ENCODE data around the gene ALX3. TPM values are rescaled to one million over a fixed set of nuclear protein-coding genes. Genes with fewer than 3 reads are reported as not detected.

The ALX3 gene
- total RNA-seq, 1 donor from 2014 or later: not detected

DNA sequence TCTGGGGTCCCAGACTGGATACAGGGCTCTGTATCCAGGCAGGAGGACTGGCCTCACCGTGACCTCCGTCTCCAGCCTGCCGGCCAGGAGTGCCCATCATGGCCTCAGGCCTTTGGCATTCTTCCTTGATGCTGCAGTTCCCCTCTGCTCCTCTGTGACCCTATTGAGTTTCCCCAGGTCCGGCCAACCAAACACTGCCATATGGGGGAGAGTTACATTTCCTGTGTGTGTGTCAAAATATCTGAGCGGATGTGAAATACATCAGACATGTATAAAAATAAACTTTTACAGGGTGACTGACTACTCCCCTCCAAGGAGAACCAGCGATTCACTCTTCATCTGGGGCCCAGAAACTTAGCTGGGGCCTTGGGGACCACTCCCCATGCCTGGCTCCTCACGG is 31.6 kb upstream of the ALX3 start:
- Mint-ChIP-seq H3K36me3 (ENCODE audit: low read depth, unreplicated experiment) (peaks cover 3% of the 10 kb centered on the region), H3K4me1 (ENCODE audit: low read depth, unreplicated experiment) (peaks cover 4% of the 10 kb centered on the region), H3K27ac (ENCODE audit: unreplicated experiment) (no peak overlapping the region), H3K4me3 (ENCODE audit: unreplicated experiment) (no peak overlapping the region), H3K27me3 (ENCODE audit: low read depth, unreplicated experiment) (peaks cover 58% of the 10 kb centered on the region), H3K9me3 (ENCODE audit: unreplicated experiment) (peaks cover 2% of the 10 kb centered on the region)
- Histone ChIP-seq H2AFZ (ENCODE audit: low read depth, low read length) (no peak overlapping the region), H3K27me3 (ENCODE audit: insufficient read depth, low read length) (peaks cover 19% of the 10 kb centered on the region), H3K4me3 (ENCODE audit: insufficient read depth, low read depth, low read length) (peak overlapping the region; percentile 23), H4K20me1 (ENCODE audit: insufficient read depth, low read length) (no peaks in the 10 kb centered on the region), H3K4me1 (ENCODE audit: insufficient read depth, low read length) (peaks cover 4% of the 10 kb centered on the region), H3K27ac (ENCODE audit: low read depth, low read length) (no peak overlapping the region), H3K79me2 (ENCODE audit: insufficient read depth, low read length) (no peaks in the 10 kb centered on the region), H3K9ac (ENCODE audit: low read length) (no peak overlapping the region), H3K4me2 (ENCODE audit: low read length) (no peak overlapping the region), H3K9me3 (ENCODE audit: insufficient read depth, low read depth, low read length) (no peaks in the 10 kb centered on the region), H3K36me3 (ENCODE audit: insufficient read depth, low read length) (no peaks in the 10 kb centered on the region)
- DNase-seq (ENCODE audit: low read depth) (no peak), FAIRE-seq (no peak)
- TF ChIP-seq, protein P1, sequence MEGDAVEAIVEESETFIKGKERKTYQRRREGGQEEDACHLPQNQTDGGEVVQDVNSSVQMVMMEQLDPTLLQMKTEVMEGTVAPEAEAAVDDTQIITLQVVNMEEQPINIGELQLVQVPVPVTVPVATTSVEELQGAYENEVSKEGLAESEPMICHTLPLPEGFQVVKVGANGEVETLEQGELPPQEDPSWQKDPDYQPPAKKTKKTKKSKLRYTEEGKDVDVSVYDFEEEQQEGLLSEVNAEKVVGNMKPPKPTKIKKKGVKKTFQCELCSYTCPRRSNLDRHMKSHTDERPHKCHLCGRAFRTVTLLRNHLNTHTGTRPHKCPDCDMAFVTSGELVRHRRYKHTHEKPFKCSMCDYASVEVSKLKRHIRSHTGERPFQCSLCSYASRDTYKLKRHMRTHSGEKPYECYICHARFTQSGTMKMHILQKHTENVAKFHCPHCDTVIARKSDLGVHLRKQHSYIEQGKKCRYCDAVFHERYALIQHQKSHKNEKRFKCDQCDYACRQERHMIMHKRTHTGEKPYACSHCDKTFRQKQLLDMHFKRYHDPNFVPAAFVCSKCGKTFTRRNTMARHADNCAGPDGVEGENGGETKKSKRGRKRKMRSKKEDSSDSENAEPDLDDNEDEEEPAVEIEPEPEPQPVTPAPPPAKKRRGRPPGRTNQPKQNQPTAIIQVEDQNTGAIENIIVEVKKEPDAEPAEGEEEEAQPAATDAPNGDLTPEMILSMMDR (IDR thresholded peaks at IDR 0.05; ENCODE audit: insufficient read depth, low read depth, low read length): no peak
- no peak for TF ChIP-seq EZH2 (IDR thresholded peaks at IDR 0.05; ENCODE audit: insufficient read depth, low read length)

DNA sequence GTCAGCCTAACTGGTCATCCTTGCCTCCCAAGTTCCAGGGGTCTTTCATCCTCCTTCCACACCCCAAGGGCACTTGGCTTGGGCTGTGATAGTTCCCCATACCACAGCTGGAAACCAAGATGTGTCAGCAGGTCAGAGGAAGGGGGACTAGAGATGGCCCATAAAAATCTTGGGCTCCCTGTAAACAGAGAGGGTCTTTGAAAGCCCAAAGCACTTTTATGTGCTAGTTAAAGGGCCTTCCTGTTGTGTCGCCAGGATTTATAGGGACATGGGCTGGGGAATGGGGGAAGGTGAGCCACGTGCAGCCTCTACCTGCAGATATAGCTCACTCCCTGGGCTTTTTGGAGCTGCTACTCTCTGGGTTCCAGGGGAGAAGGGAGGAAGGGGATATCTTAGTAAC is 29.9 kb upstream of the ALX3 start:
- H4K20me1 ChIP-seq (ENCODE audit: insufficient read depth, low read length): no peaks in the 10 kb centered on the region
- no peak overlapping the region for H3K9ac ChIP-seq (ENCODE audit: low read length)
- TF ChIP-seq EZH2 (IDR thresholded peaks at IDR 0.05; ENCODE audit: insufficient read depth, low read length): no peak
- TF ChIP-seq, protein P1 (IDR thresholded peaks at IDR 0.05; ENCODE audit: insufficient read depth, low read depth, low read length): no peak
- H3K4me1 ChIP-seq (ENCODE audit: insufficient read depth, low read length): peaks cover 4% of the 10 kb centered on the region
- H2AFZ ChIP-seq (ENCODE audit: low read depth, low read length): no peak overlapping the region
- no peak overlapping the region for H3K4me3 Mint-ChIP-seq (ENCODE audit: unreplicated experiment)
- H3K4me3 ChIP-seq (ENCODE audit: insufficient read depth, low read depth, low read length): no peak overlapping the region
- no peak overlapping the region for H3K27ac Mint-ChIP-seq (ENCODE audit: unreplicated experiment)
- peaks cover 3% of the 10 kb centered on the region for H3K36me3 Mint-ChIP-seq (ENCODE audit: low read depth, unreplicated experiment)
- H3K27me3 ChIP-seq (ENCODE audit: insufficient read depth, low read length): peaks cover 19% of the 10 kb centered on the region
- peaks cover 2% of the 10 kb centered on the region for H3K9me3 Mint-ChIP-seq (ENCODE audit: unreplicated experiment)
- no peak for DNase-seq (ENCODE audit: low read depth)
- H3K27me3 Mint-ChIP-seq (ENCODE audit: low read depth, unreplicated experiment): peaks cover 72% of the 10 kb centered on the region
- H3K27ac ChIP-seq (ENCODE audit: low read depth, low read length): no peak overlapping the region
- peaks cover 4% of the 10 kb centered on the region for H3K4me1 Mint-ChIP-seq (ENCODE audit: low read depth, unreplicated experiment)
- H3K9me3 ChIP-seq (ENCODE audit: insufficient read depth, low read depth, low read length): no peaks in the 10 kb centered on the region
- no peak for FAIRE-seq
- no peaks in the 10 kb centered on the region for H3K36me3 ChIP-seq (ENCODE audit: insufficient read depth, low read length)
- H3K4me2 ChIP-seq (ENCODE audit: low read length): no peak overlapping the region
- no peaks in the 10 kb centered on the region for H3K79me2 ChIP-seq (ENCODE audit: insufficient read depth, low read length)

DNA sequence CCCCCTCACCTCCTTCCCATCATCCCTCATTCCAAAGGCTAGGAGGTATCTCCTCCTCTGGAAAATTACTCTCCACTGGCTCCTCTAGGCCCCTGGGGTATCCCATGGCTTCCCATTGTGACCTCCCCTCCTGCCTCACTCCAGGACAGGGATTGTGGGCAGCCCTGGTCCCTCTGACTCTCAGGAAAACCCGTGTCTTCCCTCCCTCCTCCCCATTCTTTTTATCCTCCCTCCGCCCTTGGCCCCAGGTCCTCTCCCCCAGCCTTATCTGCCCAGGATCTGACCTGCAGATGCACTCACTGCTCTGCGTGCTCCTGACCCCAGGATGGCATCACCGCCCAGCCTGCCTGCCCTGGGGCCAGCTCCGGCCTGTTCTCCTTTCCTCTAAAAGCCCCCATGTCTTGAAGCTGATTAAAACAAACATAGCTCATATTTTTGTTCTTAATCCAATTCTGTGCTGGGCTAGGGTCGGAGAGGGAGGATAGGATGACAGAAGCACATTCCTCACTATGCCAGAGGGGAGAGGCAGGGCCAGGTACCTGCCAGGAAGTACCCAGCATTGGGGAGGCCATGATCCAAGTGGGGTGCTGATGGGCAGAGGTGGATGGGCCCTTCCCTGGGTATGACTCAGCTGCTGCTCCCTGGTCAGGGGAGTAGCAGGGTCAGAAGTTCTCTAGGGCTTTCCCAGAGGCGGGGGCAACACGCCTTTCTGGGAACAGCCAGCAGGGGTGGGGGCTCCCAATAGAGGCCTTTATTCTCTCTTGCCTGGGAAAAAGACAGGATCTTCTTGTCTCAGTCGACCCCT is 28.0 kb upstream of the ALX3 start:
- no peak overlapping the region for H3K4me3 Mint-ChIP-seq (ENCODE audit: unreplicated experiment)
- TF ChIP-seq, protein P1 (IDR thresholded peaks at IDR 0.05; ENCODE audit: insufficient read depth, low read depth, low read length): no peak
- no peak for TF ChIP-seq EZH2 (IDR thresholded peaks at IDR 0.05; ENCODE audit: insufficient read depth, low read length)
- Histone ChIP-seq H3K4me2 (ENCODE audit: low read length) (no peak overlapping the region), H3K9ac (ENCODE audit: low read length) (no peak overlapping the region), H3K27me3 (ENCODE audit: insufficient read depth, low read length) (peaks cover 23% of the 10 kb centered on the region), H3K4me1 (ENCODE audit: insufficient read depth, low read length) (peaks cover 4% of the 10 kb centered on the region), H3K9me3 (ENCODE audit: insufficient read depth, low read depth, low read length) (no peaks in the 10 kb centered on the region), H2AFZ (ENCODE audit: low read depth, low read length) (no peak overlapping the region), H3K36me3 (ENCODE audit: insufficient read depth, low read length) (no peaks in the 10 kb centered on the region), H3K79me2 (ENCODE audit: insufficient read depth, low read length) (no peaks in the 10 kb centered on the region), H3K27ac (ENCODE audit: low read depth, low read length) (no peak overlapping the region), H4K20me1 (ENCODE audit: insufficient read depth, low read length) (no peaks in the 10 kb centered on the region), H3K4me3 (ENCODE audit: insufficient read depth, low read depth, low read length) (no peak overlapping the region)
- H3K9me3 Mint-ChIP-seq (ENCODE audit: unreplicated experiment): no peaks in the 10 kb centered on the region
- no peak overlapping the region for H3K27ac Mint-ChIP-seq (ENCODE audit: unreplicated experiment)
- H3K36me3 Mint-ChIP-seq (ENCODE audit: low read depth, unreplicated experiment): peaks cover 3% of the 10 kb centered on the region
- peaks cover 10% of the 10 kb centered on the region for H3K4me1 Mint-ChIP-seq (ENCODE audit: low read depth, unreplicated experiment)
- DNase-seq (ENCODE audit: low read depth) (no peak), FAIRE-seq (no peak)
- H3K27me3 Mint-ChIP-seq (ENCODE audit: low read depth, unreplicated experiment): peaks cover 68% of the 10 kb centered on the region

Measured in astrocyte (in vitro differentiated cells and primary cell).